ENCODE results near the gene TLE6. TPM values are rescaled to one million over a fixed set of nuclear protein-coding genes. Genes with fewer than 3 reads are reported as not detected.
A peak's percentile ranks its signal among the peaks of the same experiment; 100 is the strongest.

Gene TLE6
- total and polyA plus RNA-seq, 2 of the 8 experiments (the other 6 are each of a cell fraction or from before 2014, with no cell fraction given), result 2.5 to 2.9 TPM

- TF ChIP-seq SUZ12 (IDR thresholded peaks at IDR 0.05; ENCODE audit: low read length) (peak; percentile 46; the same call in 1 of the 2 replicates), SP2 (IDR thresholded peaks at IDR 0.05; ENCODE audit: low read length) (peak; percentile 94), EZH2 (IDR thresholded peaks at IDR 0.05; ENCODE audit: low read depth, low read length, severe bottlenecking) (no peak), POU5F1 (IDR thresholded peaks at IDR 0.05; ENCODE audit: low read depth, low read length) (no peak), KDM4A (IDR thresholded peaks at IDR 0.05; ENCODE audit: low read depth, low read length, severe bottlenecking) (peak; percentile 88), KDM5A (IDR thresholded peaks at IDR 0.05; ENCODE audit: low read length) (no peak), FOSL1 (IDR thresholded peaks at IDR 0.05; ENCODE audit: insufficient read depth, low read depth, low read length) (no peak), GABPA (IDR thresholded peaks at IDR 0.05; ENCODE audit: borderline replicate concordance, insufficient read depth, low read length) (no peak), HDAC6 (IDR thresholded peaks at IDR 0.05; ENCODE audit: low read depth, low read length) (no peak), CTCF (IDR thresholded peaks at IDR 0.05; ENCODE audit: control extremely low read depth in 1 of 3, insufficient read depth in 1 of 3, low read depth in 1 of 3, low read length in 3 of 3) (no peak), E2F6 (IDR thresholded peaks at IDR 0.05) (no peak), POLR2A (IDR thresholded peaks at IDR 0.05; ENCODE audit: control extremely low read depth in 1 of 2, low read depth in 2 of 2, low read length in 2 of 2) (peak in 1 of 2 experiments; percentile 55; a peak in 1 of 3 replicates), SAP30 (IDR thresholded peaks at IDR 0.05; ENCODE audit: insufficient read depth, insufficient replicate concordance, low read length) (no peak), BCL11A (IDR thresholded peaks at IDR 0.05; ENCODE audit: low read depth in 2 of 2, low read length in 2 of 2) (no peak), RNF2 (IDR thresholded peaks at IDR 0.05; ENCODE audit: borderline replicate concordance, low read depth, low read length, missing control alignments, poor library complexity, severe bottlenecking) (no peak), CTBP2 (IDR thresholded peaks at IDR 0.05; ENCODE audit: borderline replicate concordance, insufficient read depth, insufficient read length, low read length) (no peak), MAX (IDR thresholded peaks at IDR 0.05) (peak; percentile 8; the same call in 1 of the 2 replicates)
Measured at GRCh38 chr19:2944775-2945574, 32.4 kb upstream of the TLE6 start, which contains the start of gene ZNF77 (continued).
